Measurements from ENCODE around the gene STXBP5L. TPM values are rescaled to one million over a fixed set of nuclear protein-coding genes. Genes with fewer than 3 reads are reported as not detected.
A peak's percentile ranks its signal among the peaks of the same experiment; 100 is the strongest.
"Not testable (repeated sequence)": the region's sequence is repeated elsewhere in the genome, so short reads cannot be mapped to it uniquely, and the experiment has no call there.

The STXBP5L gene
- total RNA-seq: not detected in 2 replicates

DNA sequence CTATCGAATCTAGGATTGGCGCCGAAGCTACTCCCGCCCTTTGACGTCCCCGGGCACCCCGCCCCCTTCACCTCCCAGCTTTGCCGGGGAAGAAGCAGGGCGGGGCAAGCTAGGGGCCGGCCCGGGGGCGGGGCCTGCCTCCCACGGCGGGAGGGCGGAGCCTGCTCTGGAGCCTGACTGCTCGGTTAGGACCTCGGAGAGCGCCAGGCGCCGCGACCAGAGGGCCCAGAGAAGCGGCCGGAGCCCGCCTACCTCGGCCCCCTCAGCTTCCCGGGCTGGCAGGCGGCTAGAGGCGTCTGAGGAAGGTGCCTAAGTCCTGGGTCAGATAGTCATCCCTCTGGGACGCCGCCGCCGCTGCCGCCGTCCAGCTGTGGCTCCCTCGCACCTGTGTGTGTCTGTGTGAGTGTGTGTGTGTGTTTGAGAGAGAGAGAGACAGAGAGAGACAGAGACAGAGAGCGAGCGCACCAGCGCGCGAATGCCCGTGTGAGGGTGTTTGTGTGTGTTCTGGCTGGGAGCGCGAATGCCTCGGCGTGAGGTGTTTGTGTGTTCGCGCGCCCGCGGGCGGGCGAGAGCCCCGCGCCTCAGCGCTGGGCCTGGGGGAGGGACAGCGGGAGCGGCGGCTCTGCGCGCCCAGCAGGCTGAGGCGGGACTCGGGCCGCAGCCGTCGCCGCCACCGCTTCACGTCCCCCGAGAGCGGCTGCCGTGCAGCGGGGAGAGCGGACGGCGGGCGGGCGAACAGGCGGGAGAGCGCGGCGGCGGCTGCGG, at the start of gene STXBP5L:
TSS of gene STXBP5L (plus strand) at position 176 of the 765 bp plus-strand sequence. CDS start 1,374 bp downstream, outside the sequence.
- intact Hi-C loops (cut with micrococcal nuclease): no loop called here
- peak; percentile 19 for DNase-seq (ENCODE audit: low spot score)
- Mint-ChIP-seq H3K4me1 (ENCODE audit: low read depth) (peaks cover 5% of the 10 kb centered on the region), H3K36me3 (ENCODE audit: low read depth) (no peaks in the 10 kb centered on the region), H3K9me3 (no peaks in the 10 kb centered on the region), H3K27ac (no peak within 1 kb of the TSS), H3K27me3 (ENCODE audit: insufficient read depth) (peaks cover 41% of the 10 kb centered on the region), H3K4me3 (peak within 1 kb of the TSS; percentile 82)

DNA sequence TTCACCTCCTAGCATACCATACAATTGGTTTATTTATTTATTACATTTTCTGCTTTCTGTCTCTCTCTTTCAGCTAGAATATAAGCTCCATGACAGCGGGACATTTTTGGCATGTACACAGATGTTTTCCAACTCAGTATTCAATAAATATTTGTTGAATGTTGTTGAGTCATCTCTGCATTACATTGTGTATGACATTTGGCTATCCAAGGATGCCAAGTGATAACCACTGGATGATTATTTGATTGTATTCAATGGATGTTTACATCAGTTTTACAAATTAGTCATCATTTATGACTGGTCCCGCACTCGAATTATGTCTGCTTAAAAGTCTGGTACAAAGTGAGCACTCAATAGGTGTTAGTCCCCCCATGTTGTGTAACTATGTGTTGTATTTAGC, 49.5 kb upstream of the STXBP5L start:
- no peaks in the 10 kb centered on the region for H3K36me3 Mint-ChIP-seq (ENCODE audit: low read depth)
- H3K4me1 Mint-ChIP-seq (ENCODE audit: low read depth): no peaks in the 10 kb centered on the region
- intact Hi-C loops (cut with micrococcal nuclease): no loop called here
- no peak for DNase-seq (ENCODE audit: low spot score)
- H3K9me3 Mint-ChIP-seq: no peaks in the 10 kb centered on the region
- no peaks in the 10 kb centered on the region for H3K27me3 Mint-ChIP-seq (ENCODE audit: insufficient read depth)
- H3K4me3 Mint-ChIP-seq: no peak overlapping the region
- no peak overlapping the region for H3K27ac Mint-ChIP-seq

DNA sequence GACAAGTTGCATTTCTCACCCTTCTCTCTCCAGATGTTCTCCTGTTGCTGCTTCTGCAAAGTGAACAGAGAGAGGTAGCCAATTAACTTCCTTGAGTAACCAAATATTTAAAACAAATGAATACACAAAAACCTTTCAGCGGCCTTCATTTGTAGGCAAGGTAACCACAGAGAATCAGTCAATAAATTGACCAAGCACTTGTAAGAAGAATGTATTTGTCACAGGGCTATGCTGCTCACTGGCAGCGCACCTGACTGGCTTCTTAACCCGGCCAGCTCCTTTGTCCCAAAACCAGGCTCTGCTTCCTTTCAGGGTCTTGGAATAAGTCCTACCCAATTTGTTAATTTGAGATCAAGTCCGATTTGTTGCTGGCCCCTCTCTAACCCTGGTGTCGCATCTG, 43.5 kb upstream of the STXBP5L start:
- DNase-seq (ENCODE audit: low spot score): no peak
- H3K27ac Mint-ChIP-seq: no peak overlapping the region
- H3K27me3 Mint-ChIP-seq (ENCODE audit: insufficient read depth): peaks cover 2% of the 10 kb centered on the region
- no peaks in the 10 kb centered on the region for H3K9me3 Mint-ChIP-seq
- intact Hi-C loops (cut with micrococcal nuclease): no loop called here
- H3K36me3 Mint-ChIP-seq (ENCODE audit: low read depth): no peaks in the 10 kb centered on the region
- H3K4me3 Mint-ChIP-seq: no peak overlapping the region
- no peaks in the 10 kb centered on the region for H3K4me1 Mint-ChIP-seq (ENCODE audit: low read depth)

DNA sequence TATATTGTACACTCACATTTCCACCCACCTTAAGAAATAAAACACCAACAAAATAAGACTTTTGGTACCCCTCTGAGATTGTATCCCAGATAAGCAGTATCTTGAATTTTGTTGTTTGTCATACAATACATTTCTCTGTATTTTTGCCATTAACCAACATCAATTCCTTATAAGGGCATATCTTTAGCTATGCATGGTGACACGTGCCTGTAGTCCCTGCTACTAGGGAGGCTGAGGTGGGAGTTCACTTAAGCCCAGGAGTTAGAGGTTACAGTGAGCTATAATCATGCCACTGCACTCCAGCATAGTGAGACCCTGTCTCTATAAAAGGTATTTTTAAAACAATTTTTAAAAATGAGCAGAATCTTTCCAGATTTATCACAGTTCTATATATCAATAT, 32.5 kb upstream of the STXBP5L start:
- Mint-ChIP-seq H3K4me1 (ENCODE audit: low read depth) (no peaks in the 10 kb centered on the region), H3K9me3 (no peaks in the 10 kb centered on the region), H3K27me3 (ENCODE audit: insufficient read depth) (peaks cover 2% of the 10 kb centered on the region), H3K4me3 (no peak overlapping the region), H3K36me3 (ENCODE audit: low read depth) (no peaks in the 10 kb centered on the region), H3K27ac (no peak overlapping the region)
- DNase-seq (ENCODE audit: low spot score): no peak
- intact Hi-C loops (cut with micrococcal nuclease): no loop called here

DNA sequence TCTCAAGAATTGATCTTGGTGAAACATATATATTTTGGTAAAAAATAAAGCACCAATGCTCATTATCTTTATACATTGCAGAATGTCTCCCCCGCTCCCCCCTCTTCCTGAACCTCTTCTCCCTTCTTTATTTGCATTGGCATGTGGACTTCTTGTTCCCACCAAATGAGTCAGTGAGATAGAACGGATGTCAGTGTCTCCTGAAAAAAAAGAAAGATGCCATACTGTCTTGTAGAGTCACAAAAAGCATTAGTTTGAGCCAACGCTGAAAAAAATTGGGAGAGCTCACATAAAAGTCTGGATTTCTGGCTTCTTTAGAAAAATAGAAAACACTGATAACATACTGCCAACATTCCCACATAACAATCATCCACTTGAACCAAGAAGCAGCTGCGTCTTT, 32.0 kb upstream of the STXBP5L start:
- no peak for DNase-seq (ENCODE audit: low spot score)
- intact Hi-C loops (cut with micrococcal nuclease): no loop called here
- H3K9me3 Mint-ChIP-seq: no peaks in the 10 kb centered on the region
- no peaks in the 10 kb centered on the region for H3K36me3 Mint-ChIP-seq (ENCODE audit: low read depth)
- H3K27ac Mint-ChIP-seq: no peak overlapping the region
- no peak overlapping the region for H3K4me3 Mint-ChIP-seq
- peaks cover 2% of the 10 kb centered on the region for H3K27me3 Mint-ChIP-seq (ENCODE audit: insufficient read depth)
- no peaks in the 10 kb centered on the region for H3K4me1 Mint-ChIP-seq (ENCODE audit: low read depth)

DNA sequence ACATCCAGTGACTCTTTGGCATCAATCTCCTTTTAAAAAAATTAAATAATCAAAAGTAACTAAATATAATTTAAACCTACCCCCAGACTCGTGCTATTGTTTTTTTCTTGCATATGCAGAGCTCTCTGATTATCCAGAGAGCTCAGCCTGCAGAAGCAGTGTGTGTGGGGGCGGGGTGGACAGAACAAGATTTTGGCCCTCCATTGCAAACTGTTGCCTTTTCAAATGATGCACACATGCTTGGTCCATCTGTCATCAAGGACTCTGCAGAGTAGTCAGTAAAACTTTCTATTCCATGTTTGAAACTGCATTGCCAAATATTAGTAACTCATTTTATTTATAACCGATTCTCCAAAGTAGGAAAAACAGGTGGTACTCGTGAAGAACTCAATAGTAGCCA, 28.6 kb upstream of the STXBP5L start:
- H3K36me3 Mint-ChIP-seq (ENCODE audit: low read depth): no peaks in the 10 kb centered on the region
- no peak overlapping the region for H3K27ac Mint-ChIP-seq
- no peaks in the 10 kb centered on the region for H3K9me3 Mint-ChIP-seq
- no peak for DNase-seq (ENCODE audit: low spot score)
- no peak overlapping the region for H3K4me3 Mint-ChIP-seq
- intact Hi-C loops (cut with micrococcal nuclease): no loop called here
- H3K4me1 Mint-ChIP-seq (ENCODE audit: low read depth): no peaks in the 10 kb centered on the region
- H3K27me3 Mint-ChIP-seq (ENCODE audit: insufficient read depth): peaks cover 2% of the 10 kb centered on the region

DNA sequence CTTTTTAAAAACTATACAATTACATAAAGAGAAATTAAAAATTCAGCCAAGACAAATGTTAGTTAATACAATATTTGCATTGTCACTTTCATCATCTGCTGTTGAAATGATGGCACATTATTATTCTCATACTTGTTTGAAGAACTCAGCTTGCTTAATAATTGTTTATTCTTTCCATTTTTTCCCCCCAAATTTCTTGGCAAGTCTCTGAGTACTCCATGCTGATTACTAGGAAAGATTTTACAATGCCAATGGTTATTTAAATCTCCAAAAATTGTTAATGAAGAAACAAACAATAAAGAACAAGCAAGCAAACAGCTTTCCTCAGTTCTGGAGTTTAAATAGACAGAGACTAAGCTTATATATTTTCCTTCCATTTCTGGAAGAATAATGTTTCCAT, 15.1 kb upstream of the STXBP5L start:
- no peak overlapping the region for H3K27ac Mint-ChIP-seq
- H3K4me3 Mint-ChIP-seq: no peak overlapping the region
- no peaks in the 10 kb centered on the region for H3K4me1 Mint-ChIP-seq (ENCODE audit: low read depth)
- no peak for DNase-seq (ENCODE audit: low spot score)
- H3K36me3 Mint-ChIP-seq (ENCODE audit: low read depth): no peaks in the 10 kb centered on the region
- intact Hi-C loops (cut with micrococcal nuclease): no loop called here
- H3K27me3 Mint-ChIP-seq (ENCODE audit: insufficient read depth): peaks cover 3% of the 10 kb centered on the region
- no peaks in the 10 kb centered on the region for H3K9me3 Mint-ChIP-seq

DNA sequence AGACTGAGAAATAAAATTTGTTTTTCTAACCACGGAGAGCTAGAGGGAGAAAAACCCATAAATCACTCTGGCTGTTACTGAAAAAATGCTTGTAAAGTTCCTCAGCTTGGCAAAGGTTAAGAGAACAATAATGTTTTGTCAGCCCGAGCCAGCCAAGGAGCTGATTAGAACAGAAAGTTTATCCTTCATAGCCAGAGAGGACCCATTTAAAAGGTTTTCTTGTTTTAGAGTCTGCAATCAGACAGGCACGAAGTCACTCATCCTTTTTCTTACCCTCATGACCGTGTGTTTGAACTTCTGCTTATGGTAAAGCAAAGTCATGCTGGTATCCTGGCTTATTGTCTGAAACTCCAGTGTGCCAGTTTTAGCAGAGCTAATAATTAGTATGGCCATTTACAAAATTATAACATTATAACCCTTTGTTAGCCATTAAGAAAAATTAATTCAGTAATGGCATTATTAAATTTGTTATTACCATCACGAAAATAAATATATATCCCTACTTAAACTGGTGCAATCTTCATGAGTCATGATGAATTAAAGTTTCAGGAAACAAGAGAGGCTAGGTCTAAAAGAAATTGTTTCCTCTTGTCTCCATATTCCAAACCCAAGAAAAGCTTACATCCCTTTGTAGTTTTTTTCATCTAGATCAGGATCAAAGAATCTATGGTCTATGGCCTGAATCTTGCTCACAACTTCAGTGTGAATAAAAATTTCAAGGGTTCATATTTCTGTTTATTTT, 13.5 kb upstream of the STXBP5L start:
- Mint-ChIP-seq H3K9me3 (no peaks in the 10 kb centered on the region), H3K27me3 (ENCODE audit: insufficient read depth) (peaks cover 3% of the 10 kb centered on the region), H3K36me3 (ENCODE audit: low read depth) (no peaks in the 10 kb centered on the region), H3K4me3 (no peak overlapping the region), H3K4me1 (ENCODE audit: low read depth) (no peaks in the 10 kb centered on the region), H3K27ac (no peak overlapping the region)
- no peak for DNase-seq (ENCODE audit: low spot score)
- intact Hi-C loops (cut with micrococcal nuclease): no loop called here

DNA sequence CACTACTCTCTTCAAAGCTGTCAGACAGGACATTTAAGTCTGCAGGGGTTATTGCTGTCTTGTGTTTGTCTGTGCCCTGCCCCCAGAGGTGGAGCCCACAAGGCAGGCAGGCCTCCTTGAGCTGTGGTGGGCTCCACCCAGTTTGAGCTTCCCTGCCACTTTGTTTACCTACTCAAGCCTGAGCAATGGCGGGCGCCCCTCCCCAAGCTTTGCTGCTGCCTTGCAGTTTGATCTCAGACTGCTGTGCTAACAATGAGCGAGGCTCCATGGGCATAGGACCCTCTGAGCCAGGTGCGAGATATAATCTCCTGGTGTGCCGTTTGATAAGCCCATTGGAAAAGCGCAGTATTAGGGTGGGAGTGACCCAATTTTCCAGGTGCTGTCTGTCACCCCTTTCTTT, 6.3 kb upstream of the STXBP5L start:
- H3K36me3 Mint-ChIP-seq (ENCODE audit: low read depth); H3K27ac Mint-ChIP-seq; H3K4me3 Mint-ChIP-seq; H3K9me3 Mint-ChIP-seq; intact Hi-C loops (cut with micrococcal nuclease); H3K4me1 Mint-ChIP-seq (ENCODE audit: low read depth); DNase-seq (ENCODE audit: low spot score); H3K27me3 Mint-ChIP-seq (ENCODE audit: insufficient read depth): not testable (repeated sequence)

DNA sequence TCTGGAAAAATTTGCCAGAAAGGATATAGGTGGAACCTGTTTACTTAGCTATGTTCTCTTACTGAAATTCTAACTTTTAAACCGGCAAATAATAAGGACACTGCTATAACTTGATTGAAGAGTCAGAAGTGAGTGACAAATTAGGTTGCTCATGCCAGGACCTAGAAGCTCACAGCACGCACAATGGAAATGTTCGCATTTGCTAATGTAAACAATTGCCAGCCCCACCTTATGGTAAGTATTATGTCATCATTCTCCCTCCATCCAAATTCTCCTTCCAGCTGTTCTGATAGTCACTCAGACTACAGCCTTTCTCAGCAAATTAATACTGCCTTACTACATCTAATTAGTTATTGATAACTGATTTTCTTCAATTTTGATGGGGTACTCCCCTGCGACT, 4.8 kb upstream of the STXBP5L start:
- H3K27me3 Mint-ChIP-seq (ENCODE audit: insufficient read depth): peaks cover 23% of the 10 kb centered on the region
- H3K4me1 Mint-ChIP-seq (ENCODE audit: low read depth): peaks cover 3% of the 10 kb centered on the region
- intact Hi-C loops (cut with micrococcal nuclease): no loop called here
- H3K4me3 Mint-ChIP-seq: no peak overlapping the region
- no peaks in the 10 kb centered on the region for H3K36me3 Mint-ChIP-seq (ENCODE audit: low read depth)
- no peak overlapping the region for H3K27ac Mint-ChIP-seq
- no peaks in the 10 kb centered on the region for H3K9me3 Mint-ChIP-seq
- DNase-seq (ENCODE audit: low spot score): no peak

DNA sequence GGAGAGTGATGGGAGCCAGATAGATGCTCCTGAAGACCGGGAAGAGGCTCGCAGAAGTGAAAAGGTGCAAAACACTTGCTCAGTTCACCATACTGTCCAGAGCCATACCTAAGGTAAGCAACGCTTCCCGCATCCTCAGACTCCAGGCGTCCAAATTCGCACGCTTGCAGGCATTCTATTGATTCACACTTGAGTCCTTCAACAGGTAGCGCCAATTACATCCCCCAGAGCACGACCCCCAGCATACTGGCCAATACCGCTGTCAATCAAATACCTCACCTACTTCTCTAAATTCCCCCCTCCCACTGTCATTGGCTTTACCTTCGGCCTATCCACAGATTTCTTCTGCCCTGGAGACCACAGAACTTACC, 361 bp upstream of the STXBP5L start:
- no peak overlapping the region for H3K27ac Mint-ChIP-seq
- peaks cover 41% of the 10 kb centered on the region for H3K27me3 Mint-ChIP-seq (ENCODE audit: insufficient read depth)
- intact Hi-C loops (cut with micrococcal nuclease): no loop called here
- peaks cover 5% of the 10 kb centered on the region for H3K4me1 Mint-ChIP-seq (ENCODE audit: low read depth)
- peak overlapping the region; percentile 41 for H3K4me3 Mint-ChIP-seq
- H3K9me3 Mint-ChIP-seq: no peaks in the 10 kb centered on the region
- no peaks in the 10 kb centered on the region for H3K36me3 Mint-ChIP-seq (ENCODE audit: low read depth)
- DNase-seq (ENCODE audit: low spot score): no peak

DNA sequence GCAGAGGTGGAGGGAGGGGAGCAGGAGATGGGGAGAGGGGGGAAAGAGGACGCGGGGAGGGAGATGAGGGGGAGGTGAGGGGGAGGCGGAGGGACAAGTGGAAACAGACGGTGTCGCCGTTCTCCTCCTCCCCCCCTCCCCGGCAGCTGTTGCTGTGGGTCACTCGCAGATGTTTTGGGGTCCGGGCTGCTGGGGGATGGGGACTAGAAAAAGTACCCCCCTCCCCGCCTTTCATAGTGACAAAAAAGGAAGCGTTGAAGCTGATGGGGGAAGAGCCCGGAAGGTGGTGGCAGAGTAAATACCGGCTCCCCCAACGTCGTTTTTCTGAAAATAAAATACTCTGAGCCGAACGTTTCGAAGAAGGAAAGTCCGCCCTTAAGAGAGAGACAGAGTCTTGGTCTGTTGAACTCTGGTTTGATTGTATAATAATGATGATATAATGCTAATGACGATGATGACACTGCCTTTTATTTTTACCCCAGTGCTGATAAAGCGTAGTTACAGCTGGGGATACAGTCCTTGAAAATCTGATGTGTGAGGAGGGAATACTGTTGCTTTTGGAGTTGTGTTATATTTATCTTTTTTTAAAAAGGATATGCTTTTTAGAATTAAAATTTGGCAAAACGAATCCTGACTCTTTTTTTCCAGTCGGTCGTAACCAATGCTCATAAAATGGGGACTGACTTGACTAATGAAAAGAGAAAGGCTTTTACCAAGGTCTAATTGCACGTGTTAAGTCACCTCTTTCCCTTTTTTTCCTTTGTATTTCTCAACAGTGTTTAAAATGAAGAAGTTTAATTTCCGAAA, 993 bp downstream of the STXBP5L start:
- intact Hi-C loops (cut with micrococcal nuclease): no loop called here
- peaks cover 5% of the 10 kb centered on the region for H3K4me1 Mint-ChIP-seq (ENCODE audit: low read depth)
- no peaks in the 10 kb centered on the region for H3K9me3 Mint-ChIP-seq
- H3K27me3 Mint-ChIP-seq (ENCODE audit: insufficient read depth): peaks cover 41% of the 10 kb centered on the region
- H3K27ac Mint-ChIP-seq: no peak overlapping the region
- no peaks in the 10 kb centered on the region for H3K36me3 Mint-ChIP-seq (ENCODE audit: low read depth)
- DNase-seq (ENCODE audit: low spot score): no peak
- peak overlapping the region; percentile 42 for H3K4me3 Mint-ChIP-seq

DNA sequence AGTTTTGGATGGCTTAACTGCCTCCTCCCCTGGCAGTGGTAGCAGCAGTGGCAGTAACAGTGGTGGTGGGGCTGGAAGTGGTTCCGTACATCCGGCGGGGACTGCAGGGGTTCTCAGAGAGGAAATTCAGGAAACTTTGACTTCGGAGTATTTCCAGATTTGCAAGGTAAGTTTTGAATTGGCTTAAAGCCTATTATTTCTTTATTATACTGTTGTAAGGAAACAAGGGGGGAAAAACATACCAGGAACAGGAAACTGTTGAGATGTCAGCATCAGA, 1.5 kb downstream of the STXBP5L start:
- no peak for DNase-seq (ENCODE audit: low spot score)
- no peaks in the 10 kb centered on the region for H3K9me3 Mint-ChIP-seq
- H3K36me3 Mint-ChIP-seq (ENCODE audit: low read depth): no peaks in the 10 kb centered on the region
- H3K27ac Mint-ChIP-seq: no peak overlapping the region
- intact Hi-C loops (cut with micrococcal nuclease): no loop called here
- no peak overlapping the region for H3K4me3 Mint-ChIP-seq
- peaks cover 41% of the 10 kb centered on the region for H3K27me3 Mint-ChIP-seq (ENCODE audit: insufficient read depth)
- peaks cover 5% of the 10 kb centered on the region for H3K4me1 Mint-ChIP-seq (ENCODE audit: low read depth)
